Stimulated activated CD8-positive, alpha-beta memory T cell treated with anti-CD3 and anti-CD28 coated beads, Interleukin-7, amount 100 ng/mL, for 4 hours (primary cell): ENCODE measurements around the gene CERS2.
A peak's percentile ranks its signal among the peaks of the same experiment; 100 is the strongest.
"Not testable (repeated sequence)": the region's sequence is repeated elsewhere in the genome, so short reads cannot be mapped to it uniquely, and the experiment has no call there.

Experiments
- DNase-seq, 2 donors: peaks; one replicate each; pipeline ENCODE4 v3.0.0-alpha.2; 2020; ENCODE audit warnings: low read depth in 2 of 2

CERS2 gene

DNA sequence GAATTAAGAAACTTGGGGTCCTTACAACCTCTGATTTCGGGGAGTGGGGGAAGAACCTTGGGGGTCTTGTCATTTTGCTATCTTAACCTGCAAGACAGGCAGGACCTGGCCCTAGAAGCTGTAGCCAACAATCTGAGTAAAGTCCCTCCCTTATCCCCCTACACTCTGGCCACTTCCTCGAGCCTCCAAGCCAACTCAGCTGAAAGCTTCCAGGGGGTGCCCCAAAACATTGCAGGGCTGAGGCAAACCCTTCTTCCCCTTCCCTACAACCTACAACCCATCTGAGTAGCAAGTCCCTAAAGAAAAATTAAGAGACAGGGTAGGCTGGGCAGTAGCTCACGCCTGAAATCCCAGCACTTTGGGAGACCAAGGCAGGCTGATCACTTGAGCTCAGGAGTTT, 5.0 kb downstream of the CERS2 start:
- DNase-seq: no peak

DNA sequence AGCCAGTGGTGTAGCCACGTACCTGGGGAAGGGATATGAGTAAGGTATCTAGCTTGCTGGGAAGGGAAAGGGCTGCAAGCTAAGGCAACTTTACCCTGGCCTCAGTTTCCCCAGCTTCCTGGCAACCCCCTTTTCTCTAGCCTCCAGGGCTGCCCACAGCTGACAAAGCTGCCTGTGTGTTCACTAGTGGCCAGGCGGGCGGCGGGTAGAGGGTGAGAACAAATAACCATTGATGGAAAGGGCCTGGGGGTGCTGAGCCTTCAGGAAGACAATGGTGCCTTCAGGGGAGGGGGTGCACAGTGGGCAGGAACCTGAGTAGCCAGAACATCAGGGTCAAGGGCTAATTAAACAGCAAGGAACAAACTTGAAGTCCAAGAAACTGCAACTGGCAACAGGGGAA, 6.1 kb downstream of the CERS2 start:
- DNase-seq: no peak

DNA sequence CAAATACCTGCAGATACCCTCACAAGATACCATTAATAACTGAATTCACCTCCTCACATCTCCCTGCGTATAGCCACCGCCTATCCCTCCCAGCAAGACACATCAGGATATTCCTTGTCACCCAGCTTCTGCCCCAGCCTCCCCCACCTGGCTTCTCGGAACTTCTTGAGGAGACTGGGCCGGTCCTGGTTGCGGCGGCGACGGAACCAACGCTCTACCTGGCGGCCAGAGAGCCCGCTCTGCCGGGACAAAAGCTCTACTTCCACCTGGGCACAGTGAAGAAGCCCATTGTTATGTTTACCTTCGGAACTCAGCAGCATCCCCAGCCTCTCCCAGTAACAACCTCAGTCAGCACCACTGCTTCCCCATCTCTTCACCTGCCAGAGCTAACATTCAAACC, 6.7 kb downstream of the CERS2 start:
- no peak for DNase-seq

DNA sequence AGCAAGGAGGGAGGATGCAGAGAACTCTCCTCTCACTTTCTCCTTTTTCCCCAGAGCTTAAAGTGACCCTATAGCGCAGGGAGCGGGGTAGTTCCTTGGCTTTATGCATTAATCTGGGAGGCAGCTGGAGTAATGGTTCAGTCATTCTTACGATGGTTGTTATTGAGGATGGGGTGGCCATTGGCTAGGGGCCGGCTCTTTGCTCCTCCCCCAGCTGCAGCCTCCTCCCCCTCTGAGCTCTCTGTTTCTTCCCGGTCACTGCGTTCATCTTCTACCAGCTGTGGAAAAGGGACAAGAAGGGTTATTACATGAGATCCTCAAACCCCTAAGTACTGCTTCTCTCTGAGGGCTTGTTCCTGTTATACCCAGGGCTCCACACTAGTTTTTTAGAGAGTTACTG, 8.6 kb downstream of the CERS2 start:
- DNase-seq: no peak

DNA sequence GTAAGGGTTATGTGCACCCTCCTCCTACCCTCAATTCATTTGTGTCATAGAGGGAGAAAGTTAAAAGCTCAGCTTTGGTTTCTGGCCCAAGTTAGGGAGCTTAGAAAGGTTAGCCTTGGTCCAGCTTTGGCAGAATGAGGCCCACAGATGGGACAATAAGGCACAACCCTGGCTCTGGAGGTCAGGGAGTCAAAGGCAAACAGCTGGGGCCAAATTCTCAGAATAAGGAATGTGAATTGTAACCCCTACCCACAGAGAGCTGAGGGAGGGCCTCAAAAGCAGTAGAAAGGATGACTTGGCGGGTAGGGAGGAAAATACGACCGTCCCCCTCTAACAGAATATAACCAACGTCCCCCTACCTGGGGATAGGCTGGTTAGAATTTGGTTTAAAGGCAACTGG, 9.0 kb downstream of the CERS2 start:
- no peak for DNase-seq

DNA sequence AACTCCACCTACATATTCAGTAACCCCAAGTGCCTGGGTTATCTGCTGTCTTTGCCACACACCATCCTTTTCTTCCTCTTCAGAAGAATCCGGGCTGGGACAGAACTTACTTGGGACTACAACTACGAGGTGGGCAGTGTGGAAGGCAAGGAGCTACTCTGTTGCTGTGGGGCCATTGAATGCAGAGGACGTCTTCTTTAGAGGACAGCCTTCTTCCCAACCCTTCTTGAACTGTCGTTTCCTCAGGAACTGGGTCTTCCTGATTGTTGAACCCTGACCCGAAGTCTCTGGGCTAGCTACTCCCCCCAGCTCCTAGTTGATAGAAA, 10.5 kb downstream of the CERS2 start:
- DNase-seq: no peak

DNA sequence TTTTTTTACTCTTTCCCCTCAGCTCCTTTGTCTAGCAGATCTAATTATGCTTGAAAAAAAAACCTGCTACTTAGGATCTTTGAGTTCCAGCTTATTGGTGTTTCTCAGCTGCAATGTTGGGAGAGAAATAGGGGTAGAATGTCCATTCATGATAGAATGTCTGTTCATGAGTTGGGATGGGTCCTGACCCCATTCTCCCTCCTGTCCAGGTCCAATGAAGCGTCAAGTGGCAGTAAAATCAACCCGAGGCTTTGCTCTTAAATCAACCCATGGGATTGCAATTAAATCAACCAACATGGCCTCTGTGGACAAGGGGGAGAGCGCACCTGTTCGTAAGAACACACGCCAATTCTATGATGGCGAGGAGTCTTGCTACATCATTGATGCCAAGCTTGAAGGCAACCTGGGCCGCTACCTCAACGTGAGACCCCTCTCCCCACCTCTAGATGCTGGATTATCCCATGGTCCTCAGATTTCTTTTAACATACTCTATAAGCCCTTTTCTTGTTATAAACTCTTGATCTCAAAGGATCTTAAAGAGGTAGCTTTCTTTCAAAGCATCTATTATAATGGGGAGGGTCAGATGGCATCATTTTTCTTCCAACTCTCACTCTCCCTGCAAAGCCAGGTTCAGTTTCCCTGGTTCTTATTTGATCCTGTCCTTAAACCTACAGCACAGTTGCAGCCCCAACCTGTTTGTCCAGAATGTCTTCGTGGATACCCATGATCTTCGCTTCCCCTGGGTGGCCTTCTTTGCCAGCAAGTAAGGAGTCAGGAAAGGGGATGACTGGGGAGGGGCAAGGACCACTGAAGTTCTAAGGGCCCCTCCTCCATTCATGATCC, 11.1 kb downstream of the CERS2 start:
- no peak for DNase-seq

DNA sequence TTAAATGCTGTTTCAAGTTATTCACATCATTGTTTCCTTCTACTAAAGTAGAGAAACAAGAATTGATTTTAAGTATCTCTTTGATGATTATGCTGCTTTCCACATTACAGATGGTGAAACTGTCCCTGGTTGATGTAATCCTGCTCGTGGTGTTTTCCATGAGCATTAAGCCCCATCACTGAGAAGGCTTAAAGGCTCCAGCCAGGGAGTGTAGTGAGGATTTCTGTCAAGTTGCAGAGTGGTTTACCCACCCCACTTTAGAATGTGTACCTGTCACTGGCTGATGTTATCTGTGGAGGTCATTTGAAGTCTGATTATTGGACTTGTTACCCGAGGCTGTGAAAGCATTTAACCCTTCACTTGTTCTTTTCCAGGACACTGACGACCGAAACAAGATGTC, 12.9 kb downstream of the CERS2 start:
- DNase-seq: no peak

DNA sequence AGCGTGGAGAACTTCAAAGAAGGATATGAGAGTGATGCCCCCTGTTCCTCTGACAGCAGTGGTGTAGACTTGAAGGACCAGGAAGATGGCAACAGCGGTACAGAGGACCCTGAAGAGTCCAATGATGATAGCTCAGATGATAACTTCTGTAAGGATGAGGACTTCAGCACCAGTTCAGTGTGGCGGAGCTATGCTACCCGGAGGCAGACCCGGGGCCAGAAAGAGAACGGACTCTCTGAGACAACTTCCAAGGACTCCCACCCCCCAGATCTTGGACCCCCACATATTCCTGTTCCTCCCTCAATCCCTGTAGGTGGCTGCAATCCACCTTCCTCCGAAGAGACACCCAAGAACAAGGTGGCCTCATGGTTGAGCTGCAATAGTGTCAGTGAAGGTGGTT, 14.0 kb downstream of the CERS2 start:
- DNase-seq: no peak

DNA sequence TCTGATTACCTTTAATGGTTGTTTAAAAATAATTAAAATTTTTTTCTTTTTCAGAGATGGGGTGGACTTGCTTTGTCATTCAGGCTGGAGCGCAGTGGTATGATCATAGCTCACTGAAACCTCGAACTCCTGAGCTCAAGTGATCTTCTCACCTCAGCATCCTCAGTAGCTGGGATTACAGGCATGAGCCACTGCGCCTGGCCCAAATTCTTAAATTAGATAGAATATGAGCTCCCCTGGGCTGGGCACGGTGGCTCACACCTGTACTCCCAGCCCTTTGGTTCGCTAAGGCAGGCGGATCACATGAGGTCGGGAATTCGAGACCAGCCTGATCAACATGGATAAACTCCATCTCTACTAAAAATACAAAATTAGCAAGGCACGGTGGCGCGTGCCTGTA, 17.0 kb downstream of the CERS2 start:
- DNase-seq: no peak

DNA sequence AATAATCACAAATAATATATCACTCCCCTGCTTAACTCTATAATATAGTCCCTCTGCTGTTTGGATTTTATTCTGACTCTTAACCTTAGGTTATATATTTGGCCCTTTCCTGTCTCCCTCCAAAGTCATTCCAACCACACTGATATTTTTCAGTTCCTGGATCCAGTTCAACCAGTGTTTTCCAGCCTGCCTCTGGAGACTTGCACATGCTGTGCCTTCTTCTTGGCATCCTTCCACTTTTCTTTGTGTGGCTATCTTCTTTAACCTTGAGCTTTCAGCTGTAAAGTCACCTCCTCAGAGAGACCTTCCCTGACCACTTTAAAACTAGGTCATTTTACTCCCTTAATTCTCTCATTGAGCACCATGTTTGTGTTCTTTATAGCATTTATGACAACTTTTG, 19.4 kb downstream of the CERS2 start:
- no peak for DNase-seq

DNA sequence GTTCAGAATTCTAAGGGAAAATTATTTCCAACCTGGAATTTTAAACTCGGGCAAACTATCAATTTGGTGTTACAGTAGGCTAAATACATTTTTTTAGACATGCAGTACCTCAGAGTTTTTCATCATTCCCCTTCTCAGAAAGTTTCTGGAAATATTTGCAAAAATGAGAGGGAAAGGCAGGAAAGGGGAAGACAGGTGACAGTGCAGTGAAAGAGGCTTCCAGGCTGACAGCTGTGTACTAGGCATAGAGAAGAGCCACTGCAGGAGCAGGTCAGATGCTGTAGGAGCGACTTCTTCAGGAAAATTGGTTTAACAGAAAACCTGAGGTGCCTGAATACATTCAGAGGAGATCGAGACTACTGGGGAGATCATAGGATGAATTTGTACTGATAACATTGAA, 19.9 kb downstream of the CERS2 start:
- no peak for DNase-seq

DNA sequence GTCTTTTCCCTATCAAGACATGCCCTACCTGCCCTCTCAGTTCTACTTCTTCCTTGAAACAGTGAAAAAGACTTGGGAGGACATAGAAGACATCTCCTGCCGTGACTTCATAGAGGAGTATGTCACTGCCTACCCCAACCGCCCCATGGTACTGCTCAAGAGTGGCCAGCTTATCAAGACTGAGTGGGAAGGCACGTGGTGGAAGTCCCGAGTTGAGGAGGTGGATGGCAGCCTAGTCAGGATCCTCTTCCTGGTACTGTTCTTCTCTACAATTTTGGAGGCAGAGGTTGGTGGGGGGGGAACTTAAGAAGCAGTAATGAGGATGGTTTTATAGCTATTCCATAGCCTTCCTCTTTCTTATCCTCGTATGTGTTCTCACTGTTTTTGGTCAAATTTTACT, 29.8 kb downstream of the CERS2 start:
- no peak for DNase-seq

DNA sequence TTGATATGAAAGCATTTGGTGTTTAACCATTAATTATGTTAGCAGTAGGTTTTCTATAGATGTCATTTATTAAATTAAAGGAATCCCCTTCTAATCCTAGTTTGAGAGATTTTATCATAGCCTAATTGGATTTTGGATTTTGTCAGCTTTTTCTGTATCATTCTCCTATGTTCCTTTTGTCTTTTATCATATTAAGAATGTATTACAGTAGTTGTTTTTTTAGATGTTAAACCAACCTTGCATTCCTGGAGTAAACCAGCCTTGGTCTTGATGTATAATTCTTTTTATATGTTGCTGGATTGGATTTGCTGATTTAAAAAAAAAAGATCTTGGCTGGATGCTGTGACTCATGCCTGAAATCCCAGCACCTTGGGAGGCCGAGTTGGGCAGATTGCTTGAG, 42.9 kb downstream of the CERS2 start:
- DNase-seq: no peak

DNA sequence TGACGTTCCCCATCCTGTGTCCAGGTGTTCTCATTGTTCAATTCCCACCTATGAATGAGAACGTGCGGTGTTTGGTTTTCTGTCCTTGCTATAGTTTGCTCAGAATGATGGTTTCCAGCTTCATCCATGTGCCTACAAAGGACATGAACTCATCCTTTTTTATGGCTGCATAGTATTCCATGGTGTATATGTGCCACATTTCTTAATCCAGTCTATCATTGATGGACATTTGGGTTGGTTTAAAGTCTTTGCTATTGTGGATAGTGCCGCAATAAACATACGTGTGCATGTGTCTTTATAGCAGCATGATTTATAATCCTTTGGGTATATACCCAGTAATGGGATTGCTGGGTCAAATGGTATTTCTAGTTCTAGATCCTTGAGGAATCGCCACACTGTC, 45.9 kb downstream of the CERS2 start:
- DNase-seq: not testable (repeated sequence)

DNA sequence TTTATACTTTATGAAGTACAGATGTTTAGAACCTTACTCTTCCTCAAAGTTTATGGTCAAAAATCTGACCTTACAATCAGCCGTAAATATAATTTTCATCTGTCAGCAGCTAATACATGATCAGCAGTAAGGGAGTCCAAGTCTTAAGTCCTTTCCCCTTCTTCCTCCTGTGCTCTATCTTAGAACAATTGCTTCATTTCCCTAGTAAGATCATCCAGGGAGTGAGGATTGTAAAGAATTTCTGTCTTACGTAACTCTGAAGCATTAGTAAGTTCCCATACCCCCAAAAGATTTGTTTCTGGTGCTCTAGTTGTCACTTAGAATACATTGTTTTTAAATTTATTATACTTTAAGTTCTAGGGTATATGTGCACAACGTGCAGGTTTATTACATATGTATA, 46.3 kb downstream of the CERS2 start:
- no peak for DNase-seq

DNA sequence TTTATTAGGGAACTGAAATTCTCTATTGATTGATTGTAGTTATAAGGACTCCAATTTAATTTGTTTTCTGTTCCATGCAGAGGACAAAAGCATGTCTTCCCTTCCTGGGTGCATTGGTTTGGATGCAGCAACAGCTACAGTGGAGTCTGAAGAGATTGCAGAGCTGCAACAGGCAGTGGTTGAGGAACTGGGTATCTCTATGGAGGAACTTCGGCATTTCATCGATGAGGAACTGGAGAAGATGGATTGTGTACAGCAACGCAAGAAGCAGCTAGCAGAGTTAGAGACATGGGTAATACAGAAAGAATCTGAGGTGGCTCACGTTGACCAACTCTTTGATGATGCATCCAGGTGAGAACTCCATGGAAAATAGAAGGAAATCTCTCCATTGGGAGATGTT, 47.0 kb downstream of the CERS2 start:
- DNase-seq: no peak

DNA sequence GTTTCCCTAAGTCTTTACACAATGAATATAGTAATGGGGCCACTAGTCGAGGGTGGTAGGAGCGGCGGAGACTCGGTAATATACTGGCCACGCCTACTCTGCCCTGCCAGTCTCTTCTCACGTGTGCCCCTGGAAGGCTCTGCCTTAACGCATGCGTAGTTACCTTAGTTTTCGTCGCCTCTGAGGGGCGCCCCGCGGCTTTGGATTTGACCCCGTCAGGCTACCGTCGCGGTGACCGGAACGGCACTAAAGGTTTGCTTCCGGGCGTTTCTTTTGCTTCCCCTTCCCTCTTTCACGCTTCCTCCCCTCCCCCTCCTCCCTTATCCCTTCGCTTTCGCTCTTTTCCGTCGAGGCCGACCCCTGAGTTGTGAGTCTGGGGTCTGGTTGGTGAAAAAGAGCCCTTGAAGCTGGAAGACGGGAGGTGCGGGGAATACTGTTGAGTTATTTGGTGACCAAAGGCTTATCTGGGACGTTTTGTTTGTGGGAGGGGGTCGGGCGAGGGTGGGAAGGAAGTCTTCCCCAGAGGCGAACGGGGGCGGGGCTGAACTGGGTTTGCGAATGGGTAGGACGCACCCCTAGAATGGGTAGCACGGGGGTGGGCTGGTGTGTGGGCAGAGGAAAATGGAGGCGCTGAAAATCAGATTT, 48.4 kb downstream of the CERS2 start, which contains the start of gene SETDB1:
Gene SETDB1, plus strand, starts transcription at position 267 of the 645 bp plus-strand sequence. CDS start 1,352 bp downstream, outside the sequence.
- peak; percentile 90 to 92 for DNase-seq

DNA sequence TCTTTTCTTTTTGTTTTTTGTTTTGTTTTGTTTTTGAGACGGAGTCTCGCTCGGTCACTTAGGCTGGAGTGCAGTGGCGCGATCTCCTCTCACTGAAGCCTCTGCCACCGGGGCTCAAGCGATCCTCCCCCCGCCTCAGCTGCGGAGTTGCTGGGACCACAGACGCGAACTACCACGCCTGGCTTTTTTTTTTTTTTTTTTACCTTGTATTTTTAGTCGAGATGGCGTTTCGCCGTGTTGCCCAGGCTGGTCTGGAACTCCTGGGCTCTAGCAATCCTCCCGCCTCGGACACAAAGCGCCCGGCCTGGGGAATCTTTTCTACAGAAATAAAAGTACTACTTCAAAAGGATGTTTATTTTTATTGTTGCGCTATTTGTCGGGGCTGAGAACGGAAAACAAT, 49.6 kb downstream of the CERS2 start:
- no peak for DNase-seq

DNA sequence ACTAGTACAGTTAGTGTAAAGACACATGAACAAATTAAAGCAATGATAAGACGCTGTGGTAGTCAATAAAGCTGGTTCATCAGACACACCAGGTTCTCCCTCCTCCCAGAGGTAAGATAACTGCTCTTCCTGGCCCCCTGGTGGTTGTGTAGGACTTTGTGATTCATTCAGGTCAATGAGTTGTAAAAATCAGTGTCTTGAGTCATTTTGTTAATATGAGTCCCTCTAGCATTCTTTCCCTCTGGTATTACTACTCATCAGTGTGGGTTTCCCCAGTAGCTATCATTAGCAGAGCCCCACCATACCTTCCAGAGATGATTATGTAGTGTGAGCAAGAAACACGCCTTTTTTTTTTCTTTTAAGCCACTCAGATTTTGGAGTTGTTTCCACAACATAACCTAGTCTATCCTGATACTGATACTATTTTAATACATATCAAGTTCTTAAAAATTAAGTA, 52.1 kb downstream of the CERS2 start:
- DNase-seq: peak; percentile 64 to 79

DNA sequence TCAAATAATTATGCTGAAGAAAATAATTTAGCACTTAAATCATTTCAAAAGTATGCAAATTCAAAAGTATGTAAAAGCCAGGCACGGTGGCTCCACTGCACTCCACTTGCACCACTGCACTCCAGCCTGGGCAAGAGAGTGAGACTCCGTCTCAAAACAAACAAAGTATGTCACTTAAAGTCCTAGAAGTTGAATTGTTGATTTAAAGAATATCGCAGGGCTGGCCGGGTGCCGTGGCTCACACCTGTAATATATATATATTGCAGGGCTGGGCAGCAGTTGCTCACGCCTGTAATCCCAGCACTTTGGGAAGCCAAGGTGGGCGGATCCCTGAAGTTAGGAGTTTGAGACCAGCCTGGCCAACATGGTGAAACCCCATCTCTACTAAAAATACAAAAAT, 57.2 kb downstream of the CERS2 start:
- DNase-seq: no peak
